Mononuclear cell (primary cell): ENCODE data around the gene CD63. TPM values are rescaled to one million over a fixed set of nuclear protein-coding genes. Genes with fewer than 3 reads are reported as not detected.

Experiments used
- H3K27me3 ChIP-seq: 2 replicates; pipeline ENCODE4 v1.6.0; 2011; ENCODE audit warnings: low read length, control low read depth; ENCODE audit not compliant: insufficient read depth
- H3K4me1 ChIP-seq: 2 replicates; pipeline ENCODE4 v1.5.1; 2011; ENCODE audit warnings: mild to moderate bottlenecking, low read length, control low read depth; ENCODE audit not compliant: insufficient read depth
- H3K4me3 ChIP-seq: 2 replicates; pipeline ENCODE4 v1.5.1; 2011; ENCODE audit warnings: mild to moderate bottlenecking, low read length, moderate library complexity
- H3K9me3 ChIP-seq: 2 replicates; pipeline ENCODE4 v1.5.1; 2011; ENCODE audit warnings: low read depth, mild to moderate bottlenecking, control low read depth, low read length
- total RNA-seq: library from RNA; depleted of rRNA; stranded (reverse); fragments of >200 nt; gene quantifications from one replicate; pipeline ENCODE4 v1.2.3, GENCODE V29; 2012

CD63 gene
- total RNA-seq, 1 donor, result 184 TPM

DNA sequence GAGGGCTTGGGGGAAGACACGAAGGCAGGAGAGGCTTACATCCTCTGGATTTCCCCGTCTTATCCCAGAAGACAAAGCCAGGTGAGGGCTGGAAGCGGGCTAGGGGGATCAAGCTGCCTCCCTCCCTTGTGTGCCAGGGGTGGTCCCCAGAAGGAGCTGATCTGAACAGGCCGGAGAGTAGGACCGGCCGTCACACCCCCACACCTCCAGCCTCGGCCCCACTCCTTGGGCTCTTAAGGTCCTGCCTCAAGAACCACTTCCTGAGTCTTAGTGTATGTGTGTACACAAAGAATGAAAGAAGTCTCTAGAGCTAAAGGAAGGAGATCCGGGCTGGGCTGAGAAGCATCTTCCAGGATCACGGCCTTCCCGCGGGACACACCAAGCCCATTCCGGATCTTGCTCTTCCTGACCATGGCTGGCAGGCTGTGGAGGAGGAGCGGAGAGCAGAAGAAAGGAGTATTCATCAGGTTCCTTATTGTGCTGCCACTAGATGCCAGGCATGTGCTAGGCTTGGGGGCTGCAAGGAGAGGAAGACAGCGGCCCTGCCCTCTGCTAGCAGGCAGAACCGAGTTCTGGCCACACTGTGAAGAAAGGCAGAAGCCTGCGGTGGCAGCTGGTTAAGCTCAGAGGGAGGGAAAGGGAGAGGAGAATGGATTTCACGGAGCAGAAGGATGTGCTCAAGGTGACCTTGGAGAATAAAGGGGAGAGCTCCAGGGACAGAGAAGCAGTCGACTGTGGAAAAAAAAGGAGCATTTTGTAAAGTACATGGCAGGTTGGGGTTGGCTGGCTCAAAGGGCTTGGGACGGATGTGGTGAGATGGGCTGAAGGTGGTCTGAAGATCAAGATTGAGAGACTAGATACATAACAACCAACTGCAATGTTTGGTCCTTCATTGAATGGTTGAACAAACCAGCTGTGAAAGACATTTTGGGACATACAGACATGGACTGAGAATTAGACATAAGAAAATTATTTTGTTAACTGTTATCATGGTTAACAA is 1.3 kb upstream of the CD63 start:
- no peaks in the 10 kb centered on the region for H3K9me3 ChIP-seq
- no peaks in the 10 kb centered on the region for H3K27me3 ChIP-seq
- H3K4me3 ChIP-seq, result peak overlapping the region; percentile 68
- H3K4me1 ChIP-seq, result peaks cover 37% of the 10 kb centered on the region

DNA sequence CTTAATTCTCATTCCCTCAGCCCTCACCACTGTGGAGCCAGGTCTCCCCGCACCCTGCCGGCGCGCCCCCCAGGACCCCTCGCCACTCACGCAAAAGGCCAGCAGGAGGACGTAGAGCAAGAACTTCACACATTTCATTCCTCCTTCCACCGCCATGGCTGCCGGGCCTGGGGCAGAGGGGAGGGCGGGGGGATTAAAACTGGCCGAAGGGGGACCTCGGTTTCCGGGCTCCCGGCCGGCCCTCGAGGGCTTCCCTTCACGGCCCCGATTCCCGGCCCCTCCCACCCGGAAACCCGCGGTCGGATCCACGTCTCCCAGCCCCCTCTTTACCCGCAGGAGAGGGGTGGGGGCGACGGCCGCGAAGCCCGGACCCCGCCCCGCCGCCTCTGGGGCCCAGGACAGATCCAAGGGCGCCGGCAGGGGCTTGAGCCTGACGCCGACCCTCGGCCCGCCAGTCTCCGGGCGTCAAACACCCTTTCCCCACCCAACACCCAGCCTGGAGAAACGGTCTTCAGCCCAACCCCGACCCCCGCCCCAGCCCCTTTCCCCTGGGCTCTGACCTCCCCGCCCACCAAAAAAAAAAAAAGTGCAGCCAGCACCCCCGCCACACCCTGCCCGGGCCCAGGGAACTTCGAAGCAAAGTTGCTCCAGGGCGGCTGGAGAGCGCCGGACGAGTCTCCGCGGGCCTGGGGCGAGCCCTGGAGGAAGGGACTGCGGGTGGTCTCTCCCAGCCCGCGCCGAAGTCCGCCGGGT is 447 bp downstream of the CD63 start:
- H3K4me1 ChIP-seq, result peaks cover 42% of the 10 kb centered on the region
- no peaks in the 10 kb centered on the region for H3K27me3 ChIP-seq
- peak overlapping the region; percentile 68 for H3K4me3 ChIP-seq
- no peaks in the 10 kb centered on the region for H3K9me3 ChIP-seq

DNA sequence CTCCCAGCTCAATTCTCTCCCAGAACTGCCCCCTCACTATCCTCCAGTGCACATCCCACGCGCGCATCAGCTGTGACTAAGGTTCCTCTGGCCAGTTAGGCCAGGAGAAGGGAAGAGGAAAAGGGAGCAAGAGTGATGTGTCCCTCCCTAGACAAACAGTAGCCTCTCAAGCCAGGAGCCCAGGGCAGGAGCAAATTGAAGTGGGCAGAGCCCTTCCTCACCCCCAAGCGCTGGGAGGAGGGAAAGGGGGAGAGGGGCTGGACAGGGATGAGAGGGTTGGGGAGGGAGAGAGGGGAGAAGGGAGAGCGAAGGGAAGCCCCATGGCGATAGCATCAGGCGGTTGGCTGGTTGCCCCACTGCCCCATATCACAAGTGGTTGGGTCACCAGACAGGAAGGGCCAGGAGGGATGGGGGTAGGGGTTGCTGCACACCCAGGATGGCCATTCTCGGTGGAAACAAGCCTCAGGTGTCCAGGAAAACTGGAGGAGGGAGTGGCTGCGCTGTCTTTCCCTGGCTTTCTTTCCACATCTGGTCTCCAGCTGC is 1.1 kb downstream of the CD63 start:
- H3K9me3 ChIP-seq, result no peaks in the 10 kb centered on the region
- H3K4me3 ChIP-seq, result peak overlapping the region; percentile 68
- no peaks in the 10 kb centered on the region for H3K27me3 ChIP-seq
- H3K4me1 ChIP-seq, result peaks cover 42% of the 10 kb centered on the region

DNA sequence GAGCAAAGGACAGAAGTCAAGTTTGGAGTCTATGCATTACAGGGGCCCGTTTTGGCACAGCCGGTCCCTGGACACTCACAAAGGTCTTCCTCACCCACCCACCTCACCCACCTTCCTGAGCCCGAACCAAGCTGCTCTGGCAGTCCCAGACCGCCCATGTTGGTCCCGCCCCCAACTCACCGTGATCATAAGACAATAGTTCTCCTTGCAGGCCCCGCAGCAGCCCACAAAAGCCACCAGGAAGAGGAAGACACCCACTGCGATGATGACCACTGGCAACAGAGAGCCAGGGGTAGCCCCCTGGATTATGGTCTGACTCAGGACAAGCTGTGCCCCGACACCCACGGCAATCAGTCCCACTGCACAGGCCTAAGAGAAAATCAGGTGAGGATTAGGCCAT is 1.8 kb downstream of the CD63 start:
- H3K4me1 ChIP-seq, result peaks cover 42% of the 10 kb centered on the region
- H3K4me3 ChIP-seq, result no peak overlapping the region

DNA sequence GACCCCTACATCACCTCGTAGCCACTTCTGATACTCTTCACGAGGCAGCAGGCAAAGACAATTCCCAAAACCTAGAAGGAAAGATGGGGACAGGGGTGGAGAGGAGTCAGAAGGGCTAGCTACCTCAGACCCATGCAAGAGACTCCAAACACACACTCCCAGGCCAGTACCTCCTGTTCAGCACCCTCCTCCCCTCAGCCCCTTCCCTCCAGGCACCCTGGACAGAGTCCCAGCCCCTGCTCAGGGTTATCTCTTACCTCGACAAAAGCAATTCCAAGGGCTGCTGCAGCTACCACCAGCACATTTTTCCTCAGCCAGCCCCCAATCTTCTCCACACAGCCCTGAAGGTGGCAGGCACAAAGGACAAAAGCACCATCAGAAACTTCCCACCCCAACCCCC is 3.3 kb downstream of the CD63 start:
- Histone ChIP-seq H3K27me3 (no peaks in the 10 kb centered on the region), H3K4me1 (peaks cover 46% of the 10 kb centered on the region), H3K9me3 (no peaks in the 10 kb centered on the region), H3K4me3 (no peak overlapping the region)

More for the DNA sequence above, 1.8 kb downstream of the CD63 start:
- Histone ChIP-seq H3K27me3 (no peaks in the 10 kb centered on the region), H3K9me3 (no peaks in the 10 kb centered on the region)

DNA sequence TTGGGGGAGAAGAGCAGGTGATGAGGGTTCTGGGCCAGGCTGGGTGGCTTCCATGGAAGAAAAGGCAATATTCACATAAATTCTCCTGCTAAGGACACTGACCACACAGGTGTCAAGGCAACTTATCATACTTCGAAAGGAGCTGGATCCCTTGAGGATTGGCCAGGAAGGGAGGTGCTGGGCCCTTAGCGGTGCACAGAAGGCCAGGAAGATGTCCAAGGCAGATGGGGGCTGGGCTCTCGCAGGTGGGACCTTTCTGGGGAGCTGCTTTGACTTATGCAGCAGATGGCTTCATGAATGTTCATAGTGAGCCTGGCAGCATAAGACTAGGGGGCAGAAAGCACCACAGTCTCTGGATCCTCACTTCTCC is 3.9 kb downstream of the CD63 start:
- Histone ChIP-seq H3K9me3 (no peaks in the 10 kb centered on the region), H3K4me3 (no peak overlapping the region), H3K4me1 (peaks cover 45% of the 10 kb centered on the region), H3K27me3 (no peaks in the 10 kb centered on the region)

GRCh38 chr12:55724226-55724939 is 4.4 kb downstream of the CD63 start:
- peaks cover 45% of the 10 kb centered on the region for H3K4me1 ChIP-seq
- no peaks in the 10 kb centered on the region for H3K27me3 ChIP-seq
- no peaks in the 10 kb centered on the region for H3K9me3 ChIP-seq
- H3K4me3 ChIP-seq, result no peak overlapping the region

GRCh38 chr12:55723516-55724225 is 5.1 kb downstream of the CD63 start:
- Histone ChIP-seq H3K9me3 (no peaks in the 10 kb centered on the region), H3K4me1 (peaks cover 48% of the 10 kb centered on the region), H3K4me3 (no peak overlapping the region), H3K27me3 (no peaks in the 10 kb centered on the region)

GRCh38 chr12:55722948-55723347 is 5.9 kb downstream of the CD63 start:
- no peak overlapping the region for H3K4me3 ChIP-seq
- no peaks in the 10 kb centered on the region for H3K9me3 ChIP-seq
- H3K4me1 ChIP-seq, result peaks cover 53% of the 10 kb centered on the region
- H3K27me3 ChIP-seq, result no peaks in the 10 kb centered on the region

DNA sequence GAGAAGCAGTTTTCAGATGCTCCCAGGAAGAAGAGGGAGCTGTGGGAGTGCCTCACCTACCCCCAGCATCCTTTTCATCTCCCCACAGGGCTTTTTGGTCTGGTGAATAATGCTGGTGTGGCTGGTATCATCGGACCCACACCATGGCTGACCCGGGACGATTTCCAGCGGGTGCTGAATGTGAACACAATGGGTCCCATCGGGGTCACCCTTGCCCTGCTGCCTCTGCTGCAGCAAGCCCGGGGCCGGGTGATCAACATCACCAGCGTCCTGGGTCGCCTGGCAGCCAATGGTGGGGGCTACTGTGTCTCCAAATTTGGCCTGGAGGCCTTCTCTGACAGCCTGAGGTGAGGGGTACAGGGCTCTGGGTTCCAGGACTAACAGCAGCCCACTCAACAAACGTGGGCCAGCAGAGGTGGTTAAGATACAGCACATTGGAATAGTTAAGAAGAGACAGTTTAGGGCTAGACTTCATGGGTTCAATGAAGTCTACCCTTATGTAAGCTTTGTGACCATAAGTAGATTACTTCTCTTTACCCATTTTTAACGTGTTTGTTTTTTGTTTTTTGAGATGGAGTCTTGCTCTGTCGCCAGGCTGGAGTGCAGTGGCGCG is 7.1 kb downstream of the CD63 start:
- peaks cover 53% of the 10 kb centered on the region for H3K4me1 ChIP-seq
- no peaks in the 10 kb centered on the region for H3K9me3 ChIP-seq
- H3K4me3 ChIP-seq, result no peak overlapping the region
- H3K27me3 ChIP-seq, result no peaks in the 10 kb centered on the region

DNA sequence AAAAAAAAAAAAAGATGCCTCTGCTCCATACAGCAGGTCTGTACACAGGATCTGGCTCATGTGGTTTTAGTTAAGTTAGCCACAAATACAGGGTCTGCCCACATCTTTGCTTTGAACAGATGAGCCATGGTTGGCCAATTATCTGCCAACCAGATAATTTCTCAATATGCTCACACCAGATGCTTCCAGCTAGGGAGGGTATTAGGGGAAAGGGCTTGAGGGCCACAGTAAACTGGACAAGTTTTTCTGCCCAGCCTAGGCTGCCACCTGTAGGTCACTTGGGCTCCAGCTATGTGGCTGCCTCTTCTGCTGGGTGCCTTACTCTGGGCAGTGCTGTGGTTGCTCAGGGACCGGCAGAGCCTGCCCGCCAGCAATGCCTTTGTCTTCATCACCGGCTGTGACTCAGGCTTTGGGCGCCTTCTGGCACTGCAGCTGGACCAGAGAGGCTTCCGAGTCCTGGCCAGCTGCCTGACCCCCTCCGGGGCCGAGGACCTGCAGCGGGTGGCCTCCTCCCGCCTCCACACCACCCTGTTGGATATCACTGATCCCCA is 7.8 kb downstream of the CD63 start:
- no peak overlapping the region for H3K4me3 ChIP-seq
- no peaks in the 10 kb centered on the region for H3K27me3 ChIP-seq
- H3K9me3 ChIP-seq, result no peaks in the 10 kb centered on the region
- H3K4me1 ChIP-seq, result peaks cover 51% of the 10 kb centered on the region

GRCh38 chr12:55720071-55720564 is 8.7 kb downstream of the CD63 start, which contains the start of gene RDH5:
TSS of gene RDH5 (plus strand) at chr12:55720393. CDS start at chr12:55721185, 792 bp downstream.
- Histone ChIP-seq H3K4me1 (peaks cover 55% of the 10 kb centered on the region), H3K27me3 (no peaks in the 10 kb centered on the region), H3K4me3 (no peak within 1 kb of the TSS), H3K9me3 (no peaks in the 10 kb centered on the region)

DNA sequence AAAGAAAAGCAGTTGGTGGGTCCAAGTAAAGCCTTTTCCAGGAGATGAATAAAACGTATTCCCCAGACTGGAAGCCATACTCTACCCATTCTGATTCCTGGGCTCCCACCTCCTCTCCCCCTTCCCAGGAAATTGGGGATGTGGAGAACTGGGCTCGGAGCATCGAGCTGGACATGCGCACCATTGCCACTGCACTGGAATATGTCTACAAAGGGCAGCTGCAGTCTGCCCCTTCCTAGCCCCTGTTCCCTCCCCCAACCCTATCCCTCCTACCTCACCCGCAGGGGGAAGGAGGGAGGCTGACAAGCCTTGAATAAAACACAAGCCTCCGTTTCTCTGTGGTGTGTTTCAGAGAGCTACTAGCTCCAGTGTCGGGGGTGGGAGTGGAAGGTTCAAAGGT is 9.4 kb downstream of the CD63 start:
- Histone ChIP-seq H3K27me3 (no peaks in the 10 kb centered on the region), H3K4me3 (no peak overlapping the region), H3K4me1 (peaks cover 50% of the 10 kb centered on the region), H3K9me3 (no peaks in the 10 kb centered on the region)
